H1 (cell line): Measurements from ENCODE around the gene SH3RF3. TPM values are rescaled to one million over a fixed set of nuclear protein-coding genes. Genes with fewer than 3 reads are reported as not detected.

Experiments
- CTCF ChIA-PET: fragments of 300-600 bp; sonication (Branson Sonifier 250); formaldehyde crosslinking; loops from one replicate; lab custom pipeline; 2021; ENCODE audit not compliant: partially characterized antibody; lab: Charles Lee
- POLR2A ChIA-PET: fragments of 300-600 bp; sonication (Branson Sonifier 250); formaldehyde crosslinking; loops from one replicate; lab custom pipeline; 2021; ENCODE audit warnings: inconsistent platforms; ENCODE audit not compliant: partially characterized antibody; lab: Charles Lee
- DNase-seq, 2 experiments: peaks; one replicate each; pipeline versions ENCODE4 v3.0.0 to v3.0.0-alpha.2; 2010 to 2022; ENCODE audit warnings: low spot score in 2 of 2, low read depth in 1 of 2, mixed read lengths in 1 of 2
- FAIRE-seq: peaks from 2 replicates; lab custom pipeline; 2011; peaks lifted over from hg19 to GRCh38; lab: Jason Lieb, UNC
- H2AFZ ChIP-seq: 2 replicates; pipeline ENCODE4 v1.8.1; 2012; ENCODE audit warnings: low read length, inconsistent platforms
- H2AK5ac ChIP-seq: 2 replicates; pipeline ENCODE4 v1.6.1; 2013; ENCODE audit warnings: low read depth, low read length
- H2BK120ac ChIP-seq: replicated peaks from 2 replicates; pipeline ENCODE3; 2013; ENCODE audit warnings: low read depth, low read length, inconsistent platforms
- H2BK12ac ChIP-seq: 2 replicates; pipeline ENCODE4 v1.6.1; 2013; ENCODE audit warnings: low read depth, low read length
- H2BK15ac ChIP-seq: 2 replicates; pipeline ENCODE4 v1.6.1; 2013; ENCODE audit warnings: low read length
- H2BK20ac ChIP-seq: 2 replicates; pipeline ENCODE4 v1.6.1; 2013; ENCODE audit warnings: low read length
- H2BK5ac ChIP-seq: 2 replicates; pipeline ENCODE4 v1.6.1; 2013; ENCODE audit warnings: low read depth, low read length
- H3K14ac ChIP-seq: 2 replicates; pipeline ENCODE4 v1.6.1; 2013; ENCODE audit warnings: inconsistent platforms; ENCODE audit not compliant: insufficient read length
- H3K18ac ChIP-seq: 2 replicates; pipeline ENCODE4 v1.6.1; 2013; ENCODE audit warnings: low read length; ENCODE audit errors: extremely low read depth
- H3K23ac ChIP-seq: 2 replicates; pipeline ENCODE4 v1.6.1; 2013; ENCODE audit warnings: inconsistent platforms; ENCODE audit not compliant: insufficient read length
- H3K23me2 ChIP-seq: 2 replicates; pipeline ENCODE4 v1.6.1; 2013; ENCODE audit warnings: low read depth, low read length
- H3K27ac ChIP-seq: 2 replicates; pipeline ENCODE4 v1.6.1; 2011; ENCODE audit warnings: low read depth, low read length, inconsistent platforms
- H3K27me3 ChIP-seq, 4 experiments: replicated peaks in 1 of 4; 1 replicate in 1 of 4; 2 replicates in 3 of 4; pipeline versions ENCODE4 v1.6.1 to v1.8.1; 2011 to 2013; ENCODE audit warnings: low read length in 3 of 4, mild to moderate bottlenecking in 3 of 4, inconsistent platforms in 2 of 4, mixed read lengths in 2 of 4, moderate library complexity in 1 of 4; ENCODE audit not compliant: control insufficient read depth in 3 of 4, insufficient read depth in 3 of 4; ENCODE audit errors: extremely low read depth in 1 of 4
- H3K36me3 ChIP-seq, 4 experiments: 2 replicates each; pipeline versions ENCODE4 v1.6.1 to v1.8.1; 2011 to 2013; ENCODE audit warnings: mild to moderate bottlenecking in 4 of 4, low read length in 3 of 4, moderate library complexity in 2 of 4, control low read depth in 1 of 4, inconsistent platforms in 1 of 4; ENCODE audit not compliant: insufficient read depth in 4 of 4, control insufficient read depth in 2 of 4
- H3K4ac ChIP-seq: replicated peaks from 2 replicates; pipeline ENCODE3; 2013; ENCODE audit warnings: low read length, low read depth, mixed read lengths, inconsistent platforms; ENCODE audit not compliant: insufficient read length
- H3K4me1 ChIP-seq, 4 experiments: replicated peaks in 1 of 4; 1 replicate in 1 of 4; 2 replicates in 3 of 4; pipeline versions ENCODE4 v1.6.1 to v1.8.1; 2011 to 2013; ENCODE audit warnings: low read length in 3 of 4, inconsistent platforms in 2 of 4, mixed read lengths in 1 of 4; ENCODE audit not compliant: insufficient read depth in 4 of 4, control insufficient read depth in 3 of 4
- H3K4me2 ChIP-seq, 2 experiments: 2 replicates each; pipeline versions ENCODE4 v1.6.1 to v1.8.1; 2011 to 2013; ENCODE audit warnings: low read depth in 2 of 2, low read length in 2 of 2, control low read depth in 1 of 2, inconsistent platforms in 1 of 2, mild to moderate bottlenecking in 1 of 2; ENCODE audit not compliant: insufficient read depth in 1 of 2
- H3K4me3 ChIP-seq, 4 experiments: fragments of 200-600, 300-600 bp in 1 of 4; sonication (generic), shearing (Covaris generic), sonication (Bioruptor Twin) in 1 of 4; 2 replicates each; pipeline versions ENCODE4 v1.5.1 to v1.8.1; 2011 to 2016; ENCODE audit warnings: low read length in 4 of 4, low read depth in 3 of 4, control low read depth in 2 of 4, inconsistent platforms in 2 of 4, mild to moderate bottlenecking in 2 of 4, mixed read lengths in 1 of 4, moderate library complexity in 1 of 4; ENCODE audit not compliant: insufficient read depth in 2 of 4; ENCODE audit errors: extremely low read depth in 1 of 4
- H3K56ac ChIP-seq: replicated peaks from 2 replicates; pipeline ENCODE3; 2013; ENCODE audit warnings: low read depth, mild to moderate bottlenecking, mixed read lengths, low read length, inconsistent platforms; ENCODE audit not compliant: insufficient read length
- H3K79me1 ChIP-seq: 2 replicates; pipeline ENCODE4 v1.6.1; 2013; ENCODE audit warnings: low read depth, low read length, control low read depth
- H3K79me2 ChIP-seq, 2 experiments: 2 replicates each; pipeline versions ENCODE4 v1.6.1 to v1.8.1; 2012 to 2013; ENCODE audit warnings: low read length in 2 of 2, mild to moderate bottlenecking in 2 of 2, inconsistent platforms in 1 of 2; ENCODE audit not compliant: insufficient read depth in 2 of 2, control insufficient read depth in 1 of 2
- H3K9ac ChIP-seq, 4 experiments: replicated peaks in 1 of 4; 1 replicate in 1 of 4; 2 replicates in 3 of 4; pipeline versions ENCODE4 v1.6.1 to v1.8.1; 2011 to 2013; ENCODE audit warnings: low read depth in 3 of 4, low read length in 3 of 4, control low read depth in 2 of 4, mild to moderate bottlenecking in 2 of 4, moderate library complexity in 2 of 4, inconsistent platforms in 1 of 4; ENCODE audit errors: extremely low read depth in 1 of 4
- H3K9me3 ChIP-seq, 2 experiments: 2 replicates each; pipeline versions ENCODE4 v1.6.1 to v1.8.1; 2012 to 2013; ENCODE audit warnings: mild to moderate bottlenecking in 2 of 2, moderate library complexity in 2 of 2, control low read depth in 1 of 2, inconsistent platforms in 1 of 2, low read depth in 1 of 2, low read length in 1 of 2, mixed read lengths in 1 of 2; ENCODE audit not compliant: insufficient read depth in 2 of 2
- H4K20me1 ChIP-seq, 2 experiments: replicated peaks in 1 of 2; 2 replicates each; pipeline versions ENCODE3 to v1.8.1; 2011 to 2013; ENCODE audit warnings: inconsistent platforms in 2 of 2, low read length in 2 of 2, mild to moderate bottlenecking in 1 of 2; ENCODE audit not compliant: insufficient read depth in 2 of 2, control insufficient read depth in 1 of 2
- H4K5ac ChIP-seq: 2 replicates; pipeline ENCODE4 v1.6.1; 2013; ENCODE audit warnings: low read length, low read depth, mixed read lengths, inconsistent platforms; ENCODE audit not compliant: insufficient read length
- H4K8ac ChIP-seq: 2 replicates; pipeline ENCODE4 v1.8.0; 2013; ENCODE audit warnings: mild to moderate bottlenecking, moderate library complexity, low read length, inconsistent platforms; ENCODE audit not compliant: insufficient read depth; ENCODE audit errors: extremely low read depth
- H4K91ac ChIP-seq: replicated peaks from 2 replicates; pipeline ENCODE3; 2013; ENCODE audit warnings: low read length, mixed read lengths, inconsistent platforms; ENCODE audit not compliant: insufficient read length
- CTBP2 ChIP-seq: IDR thresholded peaks from 2 replicates; pipeline ENCODE4 v1.7.0; 2011; ENCODE audit warnings: borderline replicate concordance, mild to moderate bottlenecking, moderate library complexity, mixed read lengths, low read length; ENCODE audit not compliant: insufficient read depth, insufficient read length
- GTF2F1 ChIP-seq: IDR thresholded peaks from 2 replicates; pipeline ENCODE4 v1.6.1; 2012; ENCODE audit warnings: low read depth, low read length, improper control_type of control experiment, borderline replicate concordance
- HDAC2 ChIP-seq, 2 experiments: fragments of 300-600 bp in 1 of 2; sonication (generic) in 1 of 2; IDR thresholded peaks; 2 replicates each; pipeline ENCODE4 v1.6.1; 2011 to 2012; ENCODE audit warnings: low read depth in 2 of 2, low read length in 2 of 2, mild to moderate bottlenecking in 2 of 2, moderate library complexity in 2 of 2, borderline replicate concordance in 1 of 2, inconsistent platforms in 1 of 2
- RFX5 ChIP-seq: IDR thresholded peaks from 2 replicates; pipeline ENCODE4 v1.6.1; 2011; ENCODE audit warnings: low read depth, low read length, improper control_type of control experiment, borderline replicate concordance
- TAF1 ChIP-seq: IDR thresholded peaks from 2 replicates; pipeline ENCODE4 v1.6.1; 2011; ENCODE audit warnings: mild to moderate bottlenecking, low read depth, low read length
- YY1 ChIP-seq: IDR thresholded peaks from 2 replicates; pipeline ENCODE4 v1.6.1; 2011; ENCODE audit warnings: low read depth, mild to moderate bottlenecking, low read length
- WGBS, 2 experiments: shearing (Covaris generic) in 1 of 2; methylation state at CpG; one replicate each; pipeline versions ENCODE4 v1.1.6 to v1.1.7; 2013 to 2015; ENCODE audit warnings: low lambda C conversion rate in 2 of 2, mixed read lengths in 2 of 2, inconsistent platforms in 1 of 2, low coverage in 1 of 2, missing lambda C conversion rate in 1 of 2; ENCODE audit not compliant: insufficient replicate concordance in 2 of 2, insufficient coverage in 1 of 2, insufficient read length in 1 of 2; ENCODE audit errors: extremely low coverage in 1 of 2, missing lambda C conversion rate in 1 of 2; 5-methylcytosine and 5-hydroxymethylcytosine counted together
- polyA plus RNA-seq, 7 experiments: library from polyadenylated mRNA; depleted of rRNA in 3 of 7; stranded (reverse) in 5 of 7; unstranded in 2 of 7; fragments of >200 nt in 5 of 7; fragments of 200-250 nt in 2 of 7; gene quantifications; 1 replicate in 5 of 7; 2 replicates in 1 of 7; 4 replicates in 1 of 7; pipeline versions ENCODE4 v1.2.1 to v1.2.3, GENCODE V29; 2011 to 2013; ENCODE audit warnings: missing spikeins in 2 of 7, mixed read lengths in 2 of 7
- total RNA-seq: library from RNA; stranded (reverse); fragmentation: NEBNext Ultra II Directional; extraction: Animal tissue kit (Norgen Biotek cat#: 25700); gene quantifications from 2 replicates; pipeline ENCODE4 v1.2.1, GENCODE V29; 2021

SH3RF3 gene
- total and polyA plus RNA-seq, 2 of the 8 experiments (the other 6 are each of a cell fraction or from before 2014, with no cell fraction given), result 0.11 to 0.65 TPM

DNA sequence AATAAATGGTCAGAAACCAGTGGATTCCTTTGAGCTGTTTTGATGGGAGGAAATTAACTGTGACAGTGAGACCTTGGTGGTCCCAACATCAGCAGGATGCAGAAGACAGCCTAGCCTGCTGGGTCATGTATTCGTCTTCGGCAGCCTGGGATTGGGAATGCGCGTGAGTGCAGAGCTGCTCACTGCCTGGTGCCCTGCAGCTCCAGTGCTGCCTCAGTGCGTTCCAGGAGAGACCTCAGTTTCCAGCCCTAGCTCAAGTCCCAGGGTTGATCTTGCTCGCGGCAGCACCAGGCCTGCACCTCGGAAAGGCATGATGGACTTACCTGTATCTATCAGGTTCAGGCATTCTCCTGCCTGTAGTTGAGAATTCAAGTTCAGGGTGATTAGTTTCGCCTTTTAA lies 203.9 kb downstream of the SH3RF3 start:
- Histone ChIP-seq H4K8ac (no peak overlapping the region), H4K20me1 (no peaks in the 10 kb centered on the region), H2BK12ac (peak overlapping the region; percentile 61; the same call in 1 of the 2 replicates), H3K4me1 (peaks cover 0 to 9% (median 4%) of the 10 kb centered on the region in 4 experiments; a peak in 3 of 7 replicates), H2BK120ac (no peak overlapping the region), H3K9me3 (no peaks in the 10 kb centered on the region), H2AK5ac (peak overlapping the region; percentile 76; the same call in 1 of the 2 replicates), H3K23me2 (no peaks in the 10 kb centered on the region; the same call in 1 of the 2 replicates), H3K4me3 (no peak overlapping the region), H3K4me2 (no peak overlapping the region), H2AFZ (no peak overlapping the region), H3K23ac (no peak overlapping the region), H2BK5ac (peak overlapping the region; percentile 75; the same call in 1 of the 2 replicates), H3K27me3 (no peaks in the 10 kb centered on the region), H3K4ac (no peak overlapping the region), H3K79me1 (no peaks in the 10 kb centered on the region)
- CTCF ChIA-PET, result interaction anchor here (0.6 to 2.8 kb wide), 10 partner anchors 10 to 178 kb away, joined by 3 to 12 read pairs (median 4); no protein-coding TSS in a partner anchor
- FAIRE-seq (no peak), DNase-seq (no peak)
- POLR2A ChIA-PET, result no interaction called here
- WGBS, 2 experiments, result 91% methylated on average over 9 of the region's 9 CpGs; no CpG with 5 or more reads in 1 of the 2 experiments
- no peak for TF ChIP-seq CTBP2
- no peak for TF ChIP-seq GTF2F1
- no peak for TF ChIP-seq HDAC2 (IDR thresholded peaks at IDR 0.05; ENCODE audit: borderline replicate concordance in 1 of 2, low read depth in 2 of 2, low read length in 2 of 2)
- no peak for TF ChIP-seq YY1
- TF ChIP-seq RFX5, result no peak
- TF ChIP-seq TAF1, result no peak
- TF ChIP-seq, all 59 proteins: peak for 0
- H3K9ac ChIP-seq, result no peak overlapping the region
- no peak overlapping the region for H3K56ac ChIP-seq
- H3K14ac ChIP-seq, result no peak overlapping the region
- no peaks in the 10 kb centered on the region for H3K79me2 ChIP-seq
- no peak overlapping the region for H2BK15ac ChIP-seq
- peak overlapping the region; percentile 36; the same call in 1 of the 2 replicates for H2BK20ac ChIP-seq
- H3K36me3 ChIP-seq, result no peaks in the 10 kb centered on the region
- peak overlapping the region; percentile 66; the same call in 1 of the 2 replicates for H3K18ac ChIP-seq
- no peak overlapping the region for H4K5ac ChIP-seq
- no peak overlapping the region for H4K91ac ChIP-seq
- no peak overlapping the region for H3K27ac ChIP-seq
